HepG2 (cell line): ENCODE results near the gene RPA1. TPM values are rescaled to one million over a fixed set of nuclear protein-coding genes. Genes with fewer than 3 reads are reported as not detected.

Source experiments
- AHR ChIP-seq: IDR thresholded peaks from 2 replicates; pipeline ENCODE4 v1.6.1; 2018; ENCODE audit warnings: missing genetic modification reagents, missing compliant biosample characterization
- ARNTL ChIP-seq: sonication (generic); formaldehyde crosslinking; IDR thresholded peaks from 2 replicates; pipeline ENCODE4 v1.4.0; 2020; ENCODE audit warnings: mild to moderate bottlenecking, missing genetic modification reagents
- RARA ChIP-seq: IDR thresholded peaks from 2 replicates; pipeline ENCODE4 v1.6.1; 2016; ENCODE audit warnings: missing genetic modification reagents, missing compliant biosample characterization
- ZBTB38 ChIP-seq: sonication (generic); formaldehyde crosslinking; IDR thresholded peaks from 2 replicates; pipeline ENCODE4 v1.5.1; 2020; ENCODE audit warnings: mild to moderate bottlenecking, missing genetic modification reagents
- ZMYM2 ChIP-seq: sonication (generic); formaldehyde crosslinking; IDR thresholded peaks from 2 replicates; pipeline ENCODE4 v1.8.0; 2022; ENCODE audit warnings: mild to moderate bottlenecking, missing genetic modification reagents
- ZNF484 ChIP-seq: sonication (generic); formaldehyde crosslinking; IDR thresholded peaks from 2 replicates; pipeline ENCODE4 v1.5.1; 2020; ENCODE audit warnings: mild to moderate bottlenecking, low read depth, missing genetic modification reagents, borderline replicate concordance
- ZNF749 ChIP-seq: sonication (generic); formaldehyde crosslinking; IDR thresholded peaks from 2 replicates; pipeline ENCODE4 v1.8.0; 2022; ENCODE audit warnings: mild to moderate bottlenecking, missing genetic modification reagents, moderate library complexity, borderline replicate concordance
- polyA plus RNA-seq, 8 experiments: library from polyadenylated mRNA; depleted of rRNA in 3 of 8; stranded (reverse) in 7 of 8; unstranded in 1 of 8; fragments of >200 nt; fragmentation: Illumina TruSeq in 4 of 8; extraction: Trizol in 4 of 8; gene quantifications; 2 replicates each; pipeline versions ENCODE4 v1.2.1 to v1.2.3, GENCODE V29; 2011 to 2016; ENCODE audit warnings: low read depth in 4 of 8, missing spikeins in 1 of 8, mixed read lengths in 1 of 8; ENCODE audit not compliant: insufficient read depth in 1 of 8
- total RNA-seq, 5 experiments: library from RNA; depleted of rRNA; stranded (reverse); fragments of >200 nt; fragmentation: Illumina TruSeq; extraction: Trizol; gene quantifications; 2 replicates each; pipeline ENCODE4 v1.2.3, GENCODE V29; 2016; ENCODE audit warnings: low read depth in 1 of 5
- TF ChIP-seq, protein P1 (sequence below): sonication (generic); formaldehyde crosslinking; IDR thresholded peaks from 2 replicates; pipeline ENCODE4 v1.4.0; 2020; ENCODE audit warnings: missing genetic modification reagents, borderline replicate concordance
- TF ChIP-seq, protein P2 (sequence below): sonication (generic); formaldehyde crosslinking; IDR thresholded peaks from 2 replicates; pipeline ENCODE4 v1.5.1; 2020; ENCODE audit warnings: mild to moderate bottlenecking, missing genetic modification reagents, moderate library complexity
- TF ChIP-seq, protein P3 (sequence below): sonication (generic); formaldehyde crosslinking; IDR thresholded peaks from 2 replicates; pipeline ENCODE4 v1.5.1; 2020; ENCODE audit warnings: mild to moderate bottlenecking, missing genetic modification reagents, moderate library complexity
- TF ChIP-seq, protein P4 (sequence below): IDR thresholded peaks from 2 replicates; pipeline ENCODE4 v1.6.1; 2016; ENCODE audit warnings: low read depth, control low read depth
- TF ChIP-seq, protein P5 (sequence below): sonication (generic); formaldehyde crosslinking; IDR thresholded peaks from 2 replicates; pipeline ENCODE4 v1.4.0; 2020; ENCODE audit warnings: missing genetic modification reagents
- TF ChIP-seq, protein P6 (sequence below): fragments of 450-650 bp; IDR thresholded peaks from 2 replicates; pipeline ENCODE4 v1.6.1; 2017; ENCODE audit warnings: mild to moderate bottlenecking

RPA1 gene
- total and polyA plus RNA-seq, 2 of the 13 experiments (the other 11 are each of a cell fraction or from before 2014, with no cell fraction given): 13.9 to 37.6 TPM

DNA sequence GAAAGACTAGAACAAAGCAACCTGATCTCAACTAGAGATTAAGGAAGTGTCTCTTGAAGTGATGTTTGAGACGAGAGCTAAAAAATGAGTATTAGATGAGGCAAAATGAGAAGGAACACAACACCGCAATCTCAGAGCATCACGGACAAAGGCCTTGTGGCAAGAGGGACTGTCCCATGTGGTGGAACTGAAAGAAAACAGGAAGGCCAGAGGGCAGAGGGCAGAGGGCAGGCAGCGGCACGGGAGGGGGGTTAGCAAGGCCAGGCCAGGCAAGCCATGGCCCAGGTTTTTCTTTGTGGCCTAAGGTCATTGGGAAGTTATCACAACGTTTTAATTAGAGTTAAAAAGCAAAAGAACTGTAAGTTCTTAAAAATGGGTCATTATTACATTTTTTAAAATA, 22.5 kb downstream of the RPA1 start (continued):
- TF ChIP-seq, protein P1, sequence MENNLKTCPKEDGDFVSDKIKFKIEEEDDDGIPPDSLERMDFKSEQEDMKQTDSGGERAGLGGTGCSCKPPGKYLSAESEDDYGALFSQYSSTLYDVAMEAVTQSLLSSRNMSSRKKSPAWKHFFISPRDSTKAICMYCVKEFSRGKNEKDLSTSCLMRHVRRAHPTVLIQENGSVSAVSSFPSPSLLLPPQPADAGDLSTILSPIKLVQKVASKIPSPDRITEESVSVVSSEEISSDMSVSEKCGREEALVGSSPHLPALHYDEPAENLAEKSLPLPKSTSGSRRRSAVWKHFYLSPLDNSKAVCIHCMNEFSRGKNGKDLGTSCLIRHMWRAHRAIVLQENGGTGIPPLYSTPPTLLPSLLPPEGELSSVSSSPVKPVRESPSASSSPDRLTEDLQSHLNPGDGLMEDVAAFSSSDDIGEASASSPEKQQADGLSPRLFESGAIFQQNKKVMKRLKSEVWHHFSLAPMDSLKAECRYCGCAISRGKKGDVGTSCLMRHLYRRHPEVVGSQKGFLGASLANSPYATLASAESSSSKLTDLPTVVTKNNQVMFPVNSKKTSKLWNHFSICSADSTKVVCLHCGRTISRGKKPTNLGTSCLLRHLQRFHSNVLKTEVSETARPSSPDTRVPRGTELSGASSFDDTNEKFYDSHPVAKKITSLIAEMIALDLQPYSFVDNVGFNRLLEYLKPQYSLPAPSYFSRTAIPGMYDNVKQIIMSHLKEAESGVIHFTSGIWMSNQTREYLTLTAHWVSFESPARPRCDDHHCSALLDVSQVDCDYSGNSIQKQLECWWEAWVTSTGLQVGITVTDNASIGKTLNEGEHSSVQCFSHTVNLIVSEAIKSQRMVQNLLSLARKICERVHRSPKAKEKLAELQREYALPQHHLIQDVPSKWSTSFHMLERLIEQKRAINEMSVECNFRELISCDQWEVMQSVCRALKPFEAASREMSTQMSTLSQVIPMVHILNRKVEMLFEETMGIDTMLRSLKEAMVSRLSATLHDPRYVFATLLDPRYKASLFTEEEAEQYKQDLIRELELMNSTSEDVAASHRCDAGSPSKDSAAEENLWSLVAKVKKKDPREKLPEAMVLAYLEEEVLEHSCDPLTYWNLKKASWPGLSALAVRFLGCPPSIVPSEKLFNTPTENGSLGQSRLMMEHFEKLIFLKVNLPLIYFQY (CRISPR knock-in tag): no peak
- TF ChIP-seq ZMYM2 (CRISPR knock-in tag) (no peak), ZBTB38 (CRISPR knock-in tag) (peak; percentile 95), AHR (CRISPR knock-in tag) (no peak), ARNTL (CRISPR knock-in tag) (no peak), ZNF484 (CRISPR knock-in tag) (no peak), ZNF749 (no peak), RARA (0 out of 2 replicates have a peak, but pooled peaks have one; percentile 24)
- TF ChIP-seq, protein P2, sequence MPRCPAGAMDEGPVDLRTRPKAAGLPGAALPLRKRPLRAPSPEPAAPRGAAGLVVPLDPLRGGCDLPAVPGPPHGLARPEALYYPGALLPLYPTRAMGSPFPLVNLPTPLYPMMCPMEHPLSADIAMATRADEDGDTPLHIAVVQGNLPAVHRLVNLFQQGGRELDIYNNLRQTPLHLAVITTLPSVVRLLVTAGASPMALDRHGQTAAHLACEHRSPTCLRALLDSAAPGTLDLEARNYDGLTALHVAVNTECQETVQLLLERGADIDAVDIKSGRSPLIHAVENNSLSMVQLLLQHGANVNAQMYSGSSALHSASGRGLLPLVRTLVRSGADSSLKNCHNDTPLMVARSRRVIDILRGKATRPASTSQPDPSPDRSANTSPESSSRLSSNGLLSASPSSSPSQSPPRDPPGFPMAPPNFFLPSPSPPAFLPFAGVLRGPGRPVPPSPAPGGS (CRISPR knock-in tag): peak; percentile 44; the same call in 1 of the 2 replicates
- TF ChIP-seq, protein P3, sequence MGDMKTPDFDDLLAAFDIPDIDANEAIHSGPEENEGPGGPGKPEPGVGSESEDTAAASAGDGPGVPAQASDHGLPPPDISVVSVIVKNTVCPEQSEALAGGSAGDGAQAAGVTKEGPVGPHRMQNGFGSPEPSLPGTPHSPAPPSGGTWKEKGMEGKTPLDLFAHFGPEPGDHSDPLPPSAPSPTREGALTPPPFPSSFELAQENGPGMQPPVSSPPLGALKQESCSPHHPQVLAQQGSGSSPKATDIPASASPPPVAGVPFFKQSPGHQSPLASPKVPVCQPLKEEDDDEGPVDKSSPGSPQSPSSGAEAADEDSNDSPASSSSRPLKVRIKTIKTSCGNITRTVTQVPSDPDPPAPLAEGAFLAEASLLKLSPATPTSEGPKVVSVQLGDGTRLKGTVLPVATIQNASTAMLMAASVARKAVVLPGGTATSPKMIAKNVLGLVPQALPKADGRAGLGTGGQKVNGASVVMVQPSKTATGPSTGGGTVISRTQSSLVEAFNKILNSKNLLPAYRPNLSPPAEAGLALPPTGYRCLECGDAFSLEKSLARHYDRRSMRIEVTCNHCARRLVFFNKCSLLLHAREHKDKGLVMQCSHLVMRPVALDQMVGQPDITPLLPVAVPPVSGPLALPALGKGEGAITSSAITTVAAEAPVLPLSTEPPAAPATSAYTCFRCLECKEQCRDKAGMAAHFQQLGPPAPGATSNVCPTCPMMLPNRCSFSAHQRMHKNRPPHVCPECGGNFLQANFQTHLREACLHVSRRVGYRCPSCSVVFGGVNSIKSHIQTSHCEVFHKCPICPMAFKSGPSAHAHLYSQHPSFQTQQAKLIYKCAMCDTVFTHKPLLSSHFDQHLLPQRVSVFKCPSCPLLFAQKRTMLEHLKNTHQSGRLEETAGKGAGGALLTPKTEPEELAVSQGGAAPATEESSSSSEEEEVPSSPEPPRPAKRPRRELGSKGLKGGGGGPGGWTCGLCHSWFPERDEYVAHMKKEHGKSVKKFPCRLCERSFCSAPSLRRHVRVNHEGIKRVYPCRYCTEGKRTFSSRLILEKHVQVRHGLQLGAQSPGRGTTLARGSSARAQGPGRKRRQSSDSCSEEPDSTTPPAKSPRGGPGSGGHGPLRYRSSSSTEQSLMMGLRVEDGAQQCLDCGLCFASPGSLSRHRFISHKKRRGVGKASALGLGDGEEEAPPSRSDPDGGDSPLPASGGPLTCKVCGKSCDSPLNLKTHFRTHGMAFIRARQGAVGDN (CRISPR knock-in tag): peak; percentile 90
- TF ChIP-seq, protein P4, sequence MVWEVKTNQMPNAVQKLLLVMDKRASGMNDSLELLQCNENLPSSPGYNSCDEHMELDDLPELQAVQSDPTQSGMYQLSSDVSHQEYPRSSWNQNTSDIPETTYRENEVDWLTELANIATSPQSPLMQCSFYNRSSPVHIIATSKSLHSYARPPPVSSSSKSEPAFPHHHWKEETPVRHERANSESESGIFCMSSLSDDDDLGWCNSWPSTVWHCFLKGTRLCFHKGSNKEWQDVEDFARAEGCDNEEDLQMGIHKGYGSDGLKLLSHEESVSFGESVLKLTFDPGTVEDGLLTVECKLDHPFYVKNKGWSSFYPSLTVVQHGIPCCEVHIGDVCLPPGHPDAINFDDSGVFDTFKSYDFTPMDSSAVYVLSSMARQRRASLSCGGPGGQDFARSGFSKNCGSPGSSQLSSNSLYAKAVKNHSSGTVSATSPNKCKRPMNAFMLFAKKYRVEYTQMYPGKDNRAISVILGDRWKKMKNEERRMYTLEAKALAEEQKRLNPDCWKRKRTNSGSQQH: no peak
- TF ChIP-seq, protein P5, sequence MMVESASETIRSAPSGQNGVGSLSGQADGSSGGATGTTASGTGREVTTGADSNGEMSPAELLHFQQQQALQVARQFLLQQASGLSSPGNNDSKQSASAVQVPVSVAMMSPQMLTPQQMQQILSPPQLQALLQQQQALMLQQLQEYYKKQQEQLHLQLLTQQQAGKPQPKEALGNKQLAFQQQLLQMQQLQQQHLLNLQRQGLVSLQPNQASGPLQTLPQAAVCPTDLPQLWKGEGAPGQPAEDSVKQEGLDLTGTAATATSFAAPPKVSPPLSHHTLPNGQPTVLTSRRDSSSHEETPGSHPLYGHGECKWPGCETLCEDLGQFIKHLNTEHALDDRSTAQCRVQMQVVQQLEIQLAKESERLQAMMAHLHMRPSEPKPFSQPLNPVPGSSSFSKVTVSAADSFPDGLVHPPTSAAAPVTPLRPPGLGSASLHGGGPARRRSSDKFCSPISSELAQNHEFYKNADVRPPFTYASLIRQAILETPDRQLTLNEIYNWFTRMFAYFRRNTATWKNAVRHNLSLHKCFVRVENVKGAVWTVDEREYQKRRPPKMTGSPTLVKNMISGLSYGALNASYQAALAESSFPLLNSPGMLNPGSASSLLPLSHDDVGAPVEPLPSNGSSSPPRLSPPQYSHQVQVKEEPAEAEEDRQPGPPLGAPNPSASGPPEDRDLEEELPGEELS (CRISPR knock-in tag): no peak
- TF ChIP-seq, protein P6, sequence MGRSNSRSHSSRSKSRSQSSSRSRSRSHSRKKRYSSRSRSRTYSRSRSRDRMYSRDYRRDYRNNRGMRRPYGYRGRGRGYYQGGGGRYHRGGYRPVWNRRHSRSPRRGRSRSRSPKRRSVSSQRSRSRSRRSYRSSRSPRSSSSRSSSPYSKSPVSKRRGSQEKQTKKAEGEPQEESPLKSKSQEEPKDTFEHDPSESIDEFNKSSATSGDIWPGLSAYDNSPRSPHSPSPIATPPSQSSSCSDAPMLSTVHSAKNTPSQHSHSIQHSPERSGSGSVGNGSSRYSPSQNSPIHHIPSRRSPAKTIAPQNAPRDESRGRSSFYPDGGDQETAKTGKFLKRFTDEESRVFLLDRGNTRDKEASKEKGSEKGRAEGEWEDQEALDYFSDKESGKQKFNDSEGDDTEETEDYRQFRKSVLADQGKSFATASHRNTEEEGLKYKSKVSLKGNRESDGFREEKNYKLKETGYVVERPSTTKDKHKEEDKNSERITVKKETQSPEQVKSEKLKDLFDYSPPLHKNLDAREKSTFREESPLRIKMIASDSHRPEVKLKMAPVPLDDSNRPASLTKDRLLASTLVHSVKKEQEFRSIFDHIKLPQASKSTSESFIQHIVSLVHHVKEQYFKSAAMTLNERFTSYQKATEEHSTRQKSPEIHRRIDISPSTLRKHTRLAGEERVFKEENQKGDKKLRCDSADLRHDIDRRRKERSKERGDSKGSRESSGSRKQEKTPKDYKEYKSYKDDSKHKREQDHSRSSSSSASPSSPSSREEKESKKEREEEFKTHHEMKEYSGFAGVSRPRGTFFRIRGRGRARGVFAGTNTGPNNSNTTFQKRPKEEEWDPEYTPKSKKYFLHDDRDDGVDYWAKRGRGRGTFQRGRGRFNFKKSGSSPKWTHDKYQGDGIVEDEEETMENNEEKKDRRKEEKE: no peak
